Measurements from ENCODE around the gene ARMCX1. TPM values are rescaled to one million over a fixed set of nuclear protein-coding genes. Genes with fewer than 3 reads are reported as not detected.
"Not testable (repeated sequence)": the region's sequence is repeated elsewhere in the genome, so short reads cannot be mapped to it uniquely, and the experiment has no call there.

ARMCX1 gene
- total RNA-seq (2014; rRNA removed; shearing (Covaris generic)) (22.9 and 26.9 TPM in 2 replicates), polyA plus RNA-seq (2016; fragmentation: Nextera tagmentation; extraction: Ambion mirVana) (27.9 and 28.0 TPM in 2 replicates)
- long read RNA-seq, transcript ARMCX1-201 (4 exons, 2,141 nt), result major isoform, 15 of 20 reads
- long read RNA-seq, partial matches to known transcripts, result 1 of 20 reads
- long read RNA-seq, other reads (novel, unspliced or antisense), result 4 of 20 reads

- H3K27me3 Mint-ChIP-seq (ENCODE audit: insufficient read depth, low read depth, poor library complexity), result peaks cover 7% of the 10 kb centered on the region
- no peaks in the 10 kb centered on the region for H3K9me3 Mint-ChIP-seq
- Histone ChIP-seq H3K79me2 (replicated peaks; ENCODE audit: insufficient read depth) (no peaks in the 10 kb centered on the region), H3K27me3 (ENCODE audit: insufficient read depth) (no peaks in the 10 kb centered on the region), H3F3A (replicated peaks; ENCODE audit: low read depth) (no peaks in the 10 kb centered on the region), H3K4me3 (peak within 1 kb of the TSS; percentile 68), H3K4me1 (ENCODE audit: insufficient read depth) (no peaks in the 10 kb centered on the region; the same call in 1 of the 2 replicates), H2AFZ (peak within 1 kb of the TSS; percentile 98), H3K9me2 (ENCODE audit: insufficient read depth) (no peaks in the 10 kb centered on the region), H3K27ac (ENCODE audit: low read depth) (peak within 1 kb of the TSS; percentile 86; the same call in 1 of the 2 replicates), H3K4me2 (peak within 1 kb of the TSS; percentile 88), H4K20me1 (replicated peaks; ENCODE audit: insufficient read depth) (no peaks in the 10 kb centered on the region), H3K36me3 (ENCODE audit: insufficient read depth) (no peaks in the 10 kb centered on the region)
- H3K36me3 Mint-ChIP-seq (ENCODE audit: low read depth), result peaks cover 8% of the 10 kb centered on the region; the same call in 1 of the 3 replicates
- H3K4me1 Mint-ChIP-seq, result peaks cover 17% of the 10 kb centered on the region; the same call in 2 of the 3 replicates
- TF ChIP-seq ZNF462 (CRISPR knock-in tag; IDR thresholded peaks at IDR 0.05) (no peak), EZH2 (IDR thresholded peaks at IDR 0.05; ENCODE audit: low read depth, unreplicated experiment) (no peak), CREB1 (CRISPR knock-in tag; IDR thresholded peaks at IDR 0.05; ENCODE audit: low read depth) (peak; percentile 69; the same call in 1 of the 2 replicates), POLR2AphosphoS5 (IDR thresholded peaks at IDR 0.05; ENCODE audit: low read depth) (peak; percentile 57)
- H3K4me3 Mint-ChIP-seq, result peak within 1 kb of the TSS; percentile 87
- H3K27ac Mint-ChIP-seq, result peak within 1 kb of the TSS; percentile 89
- DNase-seq (ENCODE audit: low spot score), result peak; percentile 65
- peak; percentile 84 for ATAC-seq
Measured at GRCh38 chrX:101550362-101550750, at the start of gene ARMCX1. TSS of gene ARMCX1 (plus strand) at chrX:101550547. CDS start at chrX:101552931, 2,384 bp downstream.

GRCh38 chrX:101502929-101503328, 47.4 kb upstream of the ARMCX1 start:
- H3F3A ChIP-seq (replicated peaks; ENCODE audit: low read depth); H3K4me1 ChIP-seq (ENCODE audit: insufficient read depth); ATAC-seq; H4K20me1 ChIP-seq (replicated peaks; ENCODE audit: insufficient read depth); H3K36me3 ChIP-seq (ENCODE audit: insufficient read depth); H3K4me3 ChIP-seq; H3K4me1 Mint-ChIP-seq; H3K27me3 ChIP-seq (ENCODE audit: insufficient read depth); H3K9me3 Mint-ChIP-seq; H3K27ac ChIP-seq (ENCODE audit: low read depth); H3K27me3 Mint-ChIP-seq (ENCODE audit: insufficient read depth, low read depth, poor library complexity); H3K27ac Mint-ChIP-seq; DNase-seq (ENCODE audit: low spot score); H2AFZ ChIP-seq; H3K9me2 ChIP-seq (ENCODE audit: insufficient read depth); H3K4me3 Mint-ChIP-seq; H3K4me2 ChIP-seq; H3K79me2 ChIP-seq (replicated peaks; ENCODE audit: insufficient read depth): not testable (repeated sequence)
- H3K36me3 Mint-ChIP-seq (ENCODE audit: low read depth), result peaks cover 39% of the 10 kb centered on the region; the same call in 2 of the 3 replicates

Measured in GM23338 (cell line).